Lower leg skin (tissue), 3 donors: Measurements from ENCODE around the gene AMOTL1.

Source experiments
- POLR2A ChIP-seq, 2 donors: fragments of 450-650 bp; IDR thresholded peaks; one replicate each; pipeline ENCODE4 v1.6.1; 2016 to 2017; ENCODE audit warnings: antibody characterized with exemption in 2 of 2, mild to moderate bottlenecking in 1 of 2, moderate library complexity in 1 of 2
- TF ChIP-seq, protein P1 (sequence below), 3 donors: fragments of 450-650 bp; IDR thresholded peaks; one replicate each; pipeline ENCODE4 v1.5.1; 2016; ENCODE audit warnings: antibody characterized with exemption in 3 of 3, mild to moderate bottlenecking in 3 of 3, moderate library complexity in 2 of 3

DNA sequence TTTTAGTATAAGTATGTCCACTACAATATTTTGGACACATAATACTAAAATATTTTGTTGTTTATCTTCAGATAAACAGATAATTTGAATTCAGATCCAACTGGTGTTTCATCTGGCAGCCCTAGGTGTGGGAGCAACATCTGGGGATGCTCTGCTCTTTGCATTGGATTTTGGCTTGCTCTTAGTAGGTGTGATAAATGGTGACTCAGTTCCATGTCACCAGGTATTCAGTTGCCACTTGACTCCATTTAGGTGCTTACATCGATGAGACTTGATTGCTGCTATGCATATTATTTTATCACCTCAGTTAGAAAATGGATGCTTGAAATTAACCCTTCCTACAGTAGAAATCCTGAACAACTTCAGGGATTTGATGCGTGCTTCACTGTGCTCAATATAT is 13.3 kb upstream of the AMOTL1 start:
- TF ChIP-seq, protein P1, sequence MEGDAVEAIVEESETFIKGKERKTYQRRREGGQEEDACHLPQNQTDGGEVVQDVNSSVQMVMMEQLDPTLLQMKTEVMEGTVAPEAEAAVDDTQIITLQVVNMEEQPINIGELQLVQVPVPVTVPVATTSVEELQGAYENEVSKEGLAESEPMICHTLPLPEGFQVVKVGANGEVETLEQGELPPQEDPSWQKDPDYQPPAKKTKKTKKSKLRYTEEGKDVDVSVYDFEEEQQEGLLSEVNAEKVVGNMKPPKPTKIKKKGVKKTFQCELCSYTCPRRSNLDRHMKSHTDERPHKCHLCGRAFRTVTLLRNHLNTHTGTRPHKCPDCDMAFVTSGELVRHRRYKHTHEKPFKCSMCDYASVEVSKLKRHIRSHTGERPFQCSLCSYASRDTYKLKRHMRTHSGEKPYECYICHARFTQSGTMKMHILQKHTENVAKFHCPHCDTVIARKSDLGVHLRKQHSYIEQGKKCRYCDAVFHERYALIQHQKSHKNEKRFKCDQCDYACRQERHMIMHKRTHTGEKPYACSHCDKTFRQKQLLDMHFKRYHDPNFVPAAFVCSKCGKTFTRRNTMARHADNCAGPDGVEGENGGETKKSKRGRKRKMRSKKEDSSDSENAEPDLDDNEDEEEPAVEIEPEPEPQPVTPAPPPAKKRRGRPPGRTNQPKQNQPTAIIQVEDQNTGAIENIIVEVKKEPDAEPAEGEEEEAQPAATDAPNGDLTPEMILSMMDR (IDR thresholded peaks at IDR 0.05): no peak
- TF ChIP-seq POLR2A (IDR thresholded peaks at IDR 0.05): no peak
